Fibroblast of lung (primary cell): Measurements from ENCODE around the gene TDRD7. TPM values are rescaled to one million over a fixed set of nuclear protein-coding genes. Genes with fewer than 3 reads are reported as not detected.

ENCODE experiments used
- DNase-seq, 2 donors: peaks; one replicate each; pipeline versions ENCODE4 v3.0.0 to v3.0.0-alpha.2; 2010; ENCODE audit warnings: low read depth in 2 of 2
- H2AFZ ChIP-seq: 2 replicates; pipeline ENCODE4 v1.5.1; 2012; ENCODE audit warnings: low read length, control low read depth, inconsistent platforms
- H3K27ac ChIP-seq: 2 replicates; pipeline ENCODE4 v1.5.1; 2011; ENCODE audit warnings: low read length, control low read depth; ENCODE audit not compliant: insufficient read depth
- H3K27me3 ChIP-seq: 2 replicates; pipeline ENCODE4 v1.5.1; 2011; ENCODE audit warnings: mild to moderate bottlenecking, low read length; ENCODE audit not compliant: control insufficient read depth, insufficient read depth
- H3K36me3 ChIP-seq: 2 replicates; pipeline ENCODE4 v1.5.1; 2011; ENCODE audit warnings: low read length; ENCODE audit not compliant: control insufficient read depth, insufficient read depth
- H3K4me1 ChIP-seq: 2 replicates; pipeline ENCODE4 v1.5.1; 2011; ENCODE audit warnings: low read length; ENCODE audit not compliant: control insufficient read depth, insufficient read depth; ENCODE audit errors: extremely low read depth
- H3K4me2 ChIP-seq: 2 replicates; pipeline ENCODE4 v1.5.1; 2011; ENCODE audit warnings: low read length, control low read depth; ENCODE audit not compliant: insufficient read depth; ENCODE audit errors: extremely low read depth
- H3K4me3 ChIP-seq, 4 experiments: fragments of 200-600 bp in 1 of 4; sonication (generic) in 1 of 4; replicated peaks in 1 of 4; 2 replicates each; pipeline ENCODE4 v1.5.1; 2011 to 2016; ENCODE audit warnings: low read length in 4 of 4, low read depth in 3 of 4, mild to moderate bottlenecking in 3 of 4, control low read depth in 2 of 4, inconsistent platforms in 1 of 4, mixed read lengths in 1 of 4; ENCODE audit not compliant: insufficient read depth in 1 of 4; ENCODE audit errors: control extremely low read depth in 1 of 4
- H3K79me2 ChIP-seq: 2 replicates; pipeline ENCODE4 v1.5.1; 2012; ENCODE audit warnings: mild to moderate bottlenecking, low read length, inconsistent platforms; ENCODE audit not compliant: control insufficient read depth, insufficient read depth
- H3K9ac ChIP-seq: 2 replicates; pipeline ENCODE4 v1.5.1; 2011; ENCODE audit warnings: mild to moderate bottlenecking, low read length, control low read depth; ENCODE audit not compliant: insufficient read depth
- H3K9me3 ChIP-seq: 2 replicates; pipeline ENCODE4 v1.5.1; 2012; ENCODE audit warnings: low read depth, low read length; ENCODE audit not compliant: control insufficient read depth, insufficient read depth
- H4K20me1 ChIP-seq: 2 replicates; pipeline ENCODE4 v1.5.1; 2011; ENCODE audit warnings: low read length; ENCODE audit not compliant: control insufficient read depth, insufficient read depth; ENCODE audit errors: extremely low read depth
- EZH2 ChIP-seq: IDR thresholded peaks from 2 replicates; pipeline ENCODE4 v1.5.1; 2012; ENCODE audit warnings: low read length, control low read depth, mild to moderate bottlenecking; ENCODE audit errors: missing control alignments
- polyA plus RNA-seq, 2 donors: library from polyadenylated mRNA; depleted of rRNA in 1 of 2; stranded (reverse) in 1 of 2; unstranded in 1 of 2; fragments of >200 nt; gene quantifications; 2 replicates each; pipeline ENCODE4 v1.2.1, GENCODE V29; 2011 to 2012; ENCODE audit warnings: missing spikeins in 1 of 2
- total RNA-seq: library from RNA; depleted of rRNA; stranded (reverse); fragments of >200 nt; gene quantifications from 2 replicates; pipeline ENCODE4 v1.2.1, GENCODE V29; 2014
- TF ChIP-seq, protein P1 (sequence below), 2 donors: IDR thresholded peaks in 1 of 2; conservative IDR thresholded peaks in 1 of 2; 1 replicate in 1 of 2; 2 replicates in 1 of 2; pipeline ENCODE4 v1.5.1; 2011 to 2012; ENCODE audit warnings: low read length in 2 of 2, control low read depth in 1 of 2, inconsistent platforms in 1 of 2, low read depth in 1 of 2, mild to moderate bottlenecking in 1 of 2

TDRD7 gene
- total and polyA plus RNA-seq, 2 donors (not counting 1 experiment from before 2014, with no cell fraction given): 9.8 to 14.7 TPM

DNA sequence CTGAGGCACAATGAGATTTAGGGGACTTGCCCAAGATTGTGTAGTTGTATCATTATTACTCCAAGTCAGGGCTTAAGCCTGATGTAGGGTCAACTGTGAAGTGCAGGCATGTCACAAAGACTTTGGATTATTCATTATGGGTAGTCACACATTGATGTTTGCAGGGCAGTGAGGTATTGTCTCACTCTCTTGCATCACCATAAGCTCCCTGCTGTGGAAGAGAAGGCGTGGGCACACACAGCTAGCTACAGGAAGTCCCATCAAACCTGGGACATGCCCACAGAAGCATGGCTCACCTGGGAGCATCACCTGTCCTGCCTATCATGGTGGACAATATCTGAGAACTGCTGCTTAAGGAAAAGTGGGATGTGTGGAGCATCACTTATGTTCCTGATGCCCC is 131.7 kb downstream of the TDRD7 start:
- DNase-seq: no peak
- Histone ChIP-seq H3K79me2 (no peaks in the 10 kb centered on the region), H3K27ac (no peak overlapping the region), H3K4me3 (no peak overlapping the region), H4K20me1 (no peaks in the 10 kb centered on the region), H3K4me1 (no peaks in the 10 kb centered on the region), H3K4me2 (no peak overlapping the region), H2AFZ (no peak overlapping the region), H3K9me3 (no peaks in the 10 kb centered on the region), H3K36me3 (no peaks in the 10 kb centered on the region), H3K9ac (no peak overlapping the region), H3K27me3 (no peaks in the 10 kb centered on the region)
- TF ChIP-seq, protein P1, sequence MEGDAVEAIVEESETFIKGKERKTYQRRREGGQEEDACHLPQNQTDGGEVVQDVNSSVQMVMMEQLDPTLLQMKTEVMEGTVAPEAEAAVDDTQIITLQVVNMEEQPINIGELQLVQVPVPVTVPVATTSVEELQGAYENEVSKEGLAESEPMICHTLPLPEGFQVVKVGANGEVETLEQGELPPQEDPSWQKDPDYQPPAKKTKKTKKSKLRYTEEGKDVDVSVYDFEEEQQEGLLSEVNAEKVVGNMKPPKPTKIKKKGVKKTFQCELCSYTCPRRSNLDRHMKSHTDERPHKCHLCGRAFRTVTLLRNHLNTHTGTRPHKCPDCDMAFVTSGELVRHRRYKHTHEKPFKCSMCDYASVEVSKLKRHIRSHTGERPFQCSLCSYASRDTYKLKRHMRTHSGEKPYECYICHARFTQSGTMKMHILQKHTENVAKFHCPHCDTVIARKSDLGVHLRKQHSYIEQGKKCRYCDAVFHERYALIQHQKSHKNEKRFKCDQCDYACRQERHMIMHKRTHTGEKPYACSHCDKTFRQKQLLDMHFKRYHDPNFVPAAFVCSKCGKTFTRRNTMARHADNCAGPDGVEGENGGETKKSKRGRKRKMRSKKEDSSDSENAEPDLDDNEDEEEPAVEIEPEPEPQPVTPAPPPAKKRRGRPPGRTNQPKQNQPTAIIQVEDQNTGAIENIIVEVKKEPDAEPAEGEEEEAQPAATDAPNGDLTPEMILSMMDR (conservative IDR thresholded peaks at IDR 0.05 in 1 of 2, IDR thresholded peaks at IDR 0.05 in 1 of 2; ENCODE audit: low read depth in 1 of 2, low read length in 2 of 2): no peak
- TF ChIP-seq EZH2: no peak

GRCh38 chr9:97545486-97545885 is 133.6 kb downstream of the TDRD7 start:
- no peaks in the 10 kb centered on the region for H3K27me3 ChIP-seq
- H2AFZ ChIP-seq: no peak overlapping the region
- H3K4me1 ChIP-seq: no peaks in the 10 kb centered on the region
- no peak overlapping the region for H3K4me3 ChIP-seq
- no peaks in the 10 kb centered on the region for H4K20me1 ChIP-seq
- H3K27ac ChIP-seq: no peak overlapping the region
- no peak overlapping the region for H3K9ac ChIP-seq
- no peaks in the 10 kb centered on the region for H3K79me2 ChIP-seq
- no peak overlapping the region for H3K4me2 ChIP-seq
- no peak for TF ChIP-seq EZH2
- TF ChIP-seq, protein P1 (conservative IDR thresholded peaks at IDR 0.05 in 1 of 2, IDR thresholded peaks at IDR 0.05 in 1 of 2; ENCODE audit: low read depth in 1 of 2, low read length in 2 of 2): no peak
- no peak for DNase-seq
- no peaks in the 10 kb centered on the region for H3K9me3 ChIP-seq
- H3K36me3 ChIP-seq: no peaks in the 10 kb centered on the region

Other genes with a start within 250 kb of the TDRD7 start
- gene CCDC180, start 104.4 kb upstream of the TDRD7 start, total RNA-seq: 1.8 and 2.5 TPM in 2 replicates
- gene CCDC180, start 104.4 kb upstream of the TDRD7 start, polyA plus RNA-seq: 0.26 and 0.73 TPM in 2 replicates
- gene TMOD1, start 89.6 kb downstream of the TDRD7 start, total RNA-seq: 2.6 and 4.0 TPM in 2 replicates
- 0.98 and 3.6 TPM in 2 replicates for gene TMOD1, start 89.6 kb downstream of the TDRD7 start, polyA plus RNA-seq
- 19.8 and 20.1 TPM in 2 replicates for gene TSTD2, start 221.3 kb downstream of the TDRD7 start, total RNA-seq
- 12.2 and 15.9 TPM in 2 replicates for gene TSTD2, start 221.3 kb downstream of the TDRD7 start, polyA plus RNA-seq
- 36.5 and 42.9 TPM in 2 replicates for gene NCBP1, start 221.7 kb downstream of the TDRD7 start, total RNA-seq
- gene NCBP1, start 221.7 kb downstream of the TDRD7 start, polyA plus RNA-seq: 27.1 and 27.9 TPM in 2 replicates